MM.1S (cell line): Measurements from ENCODE around the gene PMPCA.
A peak's percentile ranks its signal among the peaks of the same experiment; 100 is the strongest.

ENCODE experiments used
- EZH2 ChIP-seq: fragments of 300-600 bp; sonication (generic); optimal IDR thresholded peaks from 2 replicates; pipeline ENCODE3; 2017; ENCODE audit warnings: low read depth, mild to moderate bottlenecking, antibody characterized with exemption, low read length, mixed read lengths
- EZH2phosphoT487 ChIP-seq: fragments of 300-600 bp; sonication (generic); IDR thresholded peaks from 2 replicates; pipeline ENCODE4 v1.6.1; 2018; ENCODE audit warnings: antibody characterized with exemption, low read length
- TF ChIP-seq, protein P1 (sequence below): fragments of 300-600 bp; sonication (generic); IDR thresholded peaks from 2 replicates; pipeline ENCODE4 v1.5.1; 2016; ENCODE audit warnings: antibody characterized with exemption, low read length, mixed read lengths

DNA sequence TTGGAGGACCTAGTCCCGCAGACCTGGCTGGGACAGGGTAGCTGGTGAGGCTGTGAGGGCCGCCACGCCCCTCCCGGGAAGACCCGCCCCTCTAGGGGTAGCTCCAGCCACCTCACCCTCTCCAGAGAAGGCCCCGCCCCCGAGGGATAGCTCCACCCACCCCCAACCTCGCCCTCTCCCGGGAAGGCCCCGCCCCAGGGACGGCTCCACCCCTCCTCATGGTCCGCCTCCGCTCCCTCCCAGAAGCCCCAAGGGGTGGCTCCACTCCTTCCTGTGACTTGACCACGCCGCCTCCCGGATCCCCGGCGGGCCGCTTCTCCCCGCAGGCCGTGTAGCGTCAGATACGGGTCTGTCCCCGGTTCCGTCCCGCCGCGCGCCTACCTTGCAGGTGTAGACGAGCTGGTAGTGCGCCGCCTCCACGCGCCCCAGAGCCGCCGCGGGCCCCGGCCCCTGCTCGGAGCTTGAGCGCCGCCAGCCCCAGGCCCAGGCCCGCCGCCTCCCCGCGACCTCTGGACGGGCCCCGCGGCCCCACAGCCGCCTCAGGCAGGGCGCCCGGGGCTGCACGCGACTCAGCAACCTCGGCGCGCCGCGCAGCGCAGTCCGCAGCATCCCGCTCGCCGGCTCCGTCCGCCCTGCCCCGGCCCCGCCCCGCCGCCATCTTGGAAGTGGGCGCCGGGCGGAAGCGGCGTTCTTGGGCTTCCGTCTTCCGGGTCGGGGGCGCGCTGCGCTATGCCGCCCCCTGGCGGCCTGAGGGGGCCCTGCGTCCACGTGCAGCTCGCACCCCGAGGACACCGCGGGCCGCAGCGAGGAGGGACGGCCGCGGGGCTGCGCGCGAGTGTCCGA, 47.1 kb upstream of the PMPCA start, which contains the start of gene DNLZ:
- TF ChIP-seq, protein P1, sequence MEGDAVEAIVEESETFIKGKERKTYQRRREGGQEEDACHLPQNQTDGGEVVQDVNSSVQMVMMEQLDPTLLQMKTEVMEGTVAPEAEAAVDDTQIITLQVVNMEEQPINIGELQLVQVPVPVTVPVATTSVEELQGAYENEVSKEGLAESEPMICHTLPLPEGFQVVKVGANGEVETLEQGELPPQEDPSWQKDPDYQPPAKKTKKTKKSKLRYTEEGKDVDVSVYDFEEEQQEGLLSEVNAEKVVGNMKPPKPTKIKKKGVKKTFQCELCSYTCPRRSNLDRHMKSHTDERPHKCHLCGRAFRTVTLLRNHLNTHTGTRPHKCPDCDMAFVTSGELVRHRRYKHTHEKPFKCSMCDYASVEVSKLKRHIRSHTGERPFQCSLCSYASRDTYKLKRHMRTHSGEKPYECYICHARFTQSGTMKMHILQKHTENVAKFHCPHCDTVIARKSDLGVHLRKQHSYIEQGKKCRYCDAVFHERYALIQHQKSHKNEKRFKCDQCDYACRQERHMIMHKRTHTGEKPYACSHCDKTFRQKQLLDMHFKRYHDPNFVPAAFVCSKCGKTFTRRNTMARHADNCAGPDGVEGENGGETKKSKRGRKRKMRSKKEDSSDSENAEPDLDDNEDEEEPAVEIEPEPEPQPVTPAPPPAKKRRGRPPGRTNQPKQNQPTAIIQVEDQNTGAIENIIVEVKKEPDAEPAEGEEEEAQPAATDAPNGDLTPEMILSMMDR: peak; percentile 89
- TF ChIP-seq EZH2 (no peak), EZH2phosphoT487 (no peak)
